SHP77 (cell line): ENCODE measurements around the gene MAMSTR.

ENCODE experiments used
- DNase-seq, 2 experiments: peaks; one replicate each; lab custom pipeline; 2025; lab: John Stamatoyannopoulos, UW

MAMSTR gene

DNA sequence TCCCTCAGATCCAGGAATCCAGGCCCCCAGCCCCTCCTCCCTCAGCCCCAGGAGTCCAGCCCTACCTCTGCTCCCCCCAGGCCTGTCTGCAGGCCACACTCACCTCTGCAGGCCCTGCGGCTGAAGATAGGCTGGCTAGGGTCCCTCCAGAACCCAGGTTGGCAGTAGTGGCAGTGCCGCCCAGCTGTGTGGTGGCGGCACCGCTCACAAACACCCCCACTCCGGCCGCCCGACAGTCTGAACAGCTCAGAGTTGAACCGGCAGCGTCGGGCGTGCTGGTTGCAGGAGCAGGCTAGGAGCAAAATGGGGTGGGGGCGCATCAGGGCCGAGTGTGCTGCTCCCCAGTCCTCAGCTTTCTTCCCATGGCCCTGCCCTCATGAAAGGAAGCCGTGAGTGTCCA is 55.0 kb downstream of the MAMSTR start:
- DNase-seq: no peak

DNA sequence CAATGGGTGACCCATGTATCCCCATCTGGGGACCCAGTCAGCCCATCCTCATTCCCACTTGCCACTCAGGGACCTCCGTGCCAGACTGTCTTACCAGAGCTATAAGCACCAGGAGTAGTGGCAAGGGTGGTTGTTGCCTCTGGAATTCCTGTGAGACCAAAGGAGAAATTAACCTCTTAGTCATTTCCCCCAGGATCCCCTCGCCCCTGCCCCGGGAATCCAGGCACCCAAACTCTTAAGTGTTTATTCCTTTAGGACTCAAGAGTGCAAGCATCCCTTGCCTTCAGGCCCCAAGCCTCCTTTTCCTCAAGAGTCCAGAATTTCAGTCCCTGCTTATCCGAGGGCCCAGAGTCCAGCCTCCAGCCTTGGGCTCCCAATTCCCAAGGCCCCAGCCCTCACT is 55.9 kb downstream of the MAMSTR start:
- DNase-seq: no peak
